Upper lobe of left lung (tissue), 4 donors: ENCODE data around the gene PDE4B.

Source experiments
- EP300 ChIP-seq, 4 donors: sonication (generic); formaldehyde crosslinking; IDR thresholded peaks; one replicate each; pipeline ENCODE4 v1.5.1; 2017; ENCODE audit warnings: antibody characterized with exemption in 4 of 4, control low read depth in 2 of 4
- POLR2AphosphoS5 ChIP-seq, 2 donors: sonication (generic); formaldehyde crosslinking; IDR thresholded peaks; one replicate each; pipeline ENCODE4 v1.5.1; 2017; ENCODE audit warnings: antibody characterized with exemption in 2 of 2

GRCh38 chr1:66050123-66050522 is 257.4 kb downstream of the PDE4B start:
- TF ChIP-seq POLR2AphosphoS5 (IDR thresholded peaks at IDR 0.05): no peak
- TF ChIP-seq EP300 (IDR thresholded peaks at IDR 0.05): no peak
